ENCODE data around the gene C1orf35.

The C1orf35 gene

DNA sequence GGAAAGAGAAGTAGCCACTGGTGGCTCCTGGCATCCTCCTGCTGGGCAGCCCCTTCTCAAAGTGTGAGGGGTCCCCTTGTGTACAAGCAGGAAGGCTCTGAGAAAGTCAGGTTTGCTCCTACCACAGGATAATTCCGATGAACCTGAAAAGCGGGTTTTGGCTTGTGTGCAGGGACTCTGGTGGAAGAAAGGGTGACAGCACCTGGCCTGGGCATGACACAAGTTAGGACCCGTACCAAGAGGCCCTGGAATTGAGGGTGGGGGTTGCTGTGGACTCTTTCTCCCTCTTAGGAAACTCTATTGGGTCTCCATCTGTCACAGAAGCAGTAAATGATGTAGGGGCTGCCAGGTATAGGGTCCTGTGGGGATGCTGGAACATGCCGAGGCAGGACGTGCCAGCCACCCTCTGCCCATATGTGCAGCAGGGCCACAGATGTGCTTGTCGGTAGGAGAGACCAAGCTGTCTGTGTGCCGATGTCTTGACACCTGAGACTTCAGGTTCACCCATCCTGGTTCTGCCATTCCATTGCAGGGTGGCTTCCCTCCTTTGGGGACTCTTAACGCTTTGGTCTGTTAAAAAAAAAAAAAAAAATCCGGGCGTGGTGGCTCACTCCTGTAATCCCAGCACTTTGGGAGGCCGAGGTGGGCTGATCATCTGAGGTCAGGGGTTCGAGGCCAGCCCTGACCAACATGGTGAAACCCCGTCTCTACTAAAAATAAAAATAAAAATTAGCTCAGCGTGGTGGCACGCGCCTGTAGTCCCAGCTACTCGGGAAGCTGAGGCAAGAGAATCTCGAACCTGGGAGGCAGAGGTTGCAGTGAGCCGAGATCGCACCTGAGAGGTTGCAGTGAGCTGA is 9.8 kb downstream of the C1orf35 start:
- no peak for DNase-seq

DNA sequence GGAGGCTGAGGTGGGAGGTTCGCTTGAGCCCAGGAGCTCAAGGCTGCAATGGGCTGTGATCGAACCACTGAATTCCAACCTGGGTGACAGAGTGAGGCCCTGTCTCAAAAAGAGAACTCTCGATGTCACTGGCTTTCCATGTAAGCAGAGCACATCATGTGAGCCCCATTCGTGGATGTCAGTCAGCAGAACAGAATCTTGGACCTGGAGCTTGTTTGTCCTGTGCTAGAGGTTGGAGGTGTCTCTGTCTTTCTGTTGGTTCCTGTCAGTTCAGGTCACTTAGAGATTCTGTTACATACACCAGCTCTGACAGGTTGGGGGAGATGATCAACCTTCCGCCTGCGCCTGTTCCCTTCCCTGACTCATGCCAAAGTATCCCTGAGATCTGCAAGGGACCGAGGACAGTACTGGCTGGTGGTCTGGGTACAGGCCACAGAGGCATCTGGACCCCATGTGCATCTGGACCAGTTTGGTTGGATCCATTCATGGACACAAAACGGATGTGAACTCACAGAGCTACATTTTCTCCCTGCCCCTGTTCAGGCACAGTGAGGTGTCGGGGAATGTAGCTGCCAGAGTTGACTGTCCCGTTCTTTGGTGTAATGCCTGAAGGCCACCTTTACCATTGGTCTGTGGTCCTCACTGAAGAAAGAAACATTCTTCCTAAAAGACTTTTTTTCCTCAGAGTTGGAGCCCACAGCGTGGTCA is 10.6 kb downstream of the C1orf35 start:
- DNase-seq = no peak

DNA sequence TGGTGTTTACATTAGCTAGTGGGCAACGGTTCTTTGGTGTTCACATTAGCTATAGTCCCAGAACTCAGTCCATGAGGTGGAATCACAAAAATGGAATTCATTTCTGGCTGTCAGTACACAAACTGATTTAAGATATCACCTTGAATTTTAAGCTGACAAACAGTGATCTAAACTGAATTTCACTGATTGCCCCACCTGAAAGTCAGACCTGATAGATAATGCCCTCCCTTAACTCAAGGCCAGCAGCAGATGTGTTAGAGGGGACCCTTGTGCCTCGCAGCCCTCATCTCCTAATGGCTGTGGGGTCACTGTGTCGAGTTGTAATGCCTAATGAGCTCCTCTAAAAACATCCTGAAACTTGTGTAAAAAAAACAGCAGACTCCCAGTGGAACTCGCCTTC is 12.0 kb downstream of the C1orf35 start:
- DNase-seq = no peak

DNA sequence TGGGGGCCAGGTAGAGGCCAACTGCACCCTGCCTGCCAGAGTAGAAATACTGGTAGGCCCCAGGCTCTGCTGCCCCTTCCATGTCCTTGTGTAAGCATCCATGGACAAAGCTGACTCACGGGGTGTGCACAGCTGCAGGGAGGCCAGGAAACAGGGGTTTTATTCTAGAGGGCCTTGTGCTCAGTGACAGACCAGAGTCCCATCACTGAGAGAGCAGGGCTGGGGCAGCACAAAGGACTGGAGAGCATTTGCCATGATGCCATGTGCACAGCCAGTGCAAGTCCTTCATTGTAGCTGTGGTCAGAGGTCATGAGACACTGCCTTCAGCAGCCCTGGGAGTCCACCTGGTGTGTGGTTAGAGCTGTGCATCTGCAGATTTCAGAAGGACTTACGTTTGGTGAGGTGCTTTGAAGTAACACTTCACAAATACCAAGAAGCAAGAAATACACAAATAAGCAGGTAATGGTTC is 12.5 kb downstream of the C1orf35 start:
- DNase-seq = no peak

DNA sequence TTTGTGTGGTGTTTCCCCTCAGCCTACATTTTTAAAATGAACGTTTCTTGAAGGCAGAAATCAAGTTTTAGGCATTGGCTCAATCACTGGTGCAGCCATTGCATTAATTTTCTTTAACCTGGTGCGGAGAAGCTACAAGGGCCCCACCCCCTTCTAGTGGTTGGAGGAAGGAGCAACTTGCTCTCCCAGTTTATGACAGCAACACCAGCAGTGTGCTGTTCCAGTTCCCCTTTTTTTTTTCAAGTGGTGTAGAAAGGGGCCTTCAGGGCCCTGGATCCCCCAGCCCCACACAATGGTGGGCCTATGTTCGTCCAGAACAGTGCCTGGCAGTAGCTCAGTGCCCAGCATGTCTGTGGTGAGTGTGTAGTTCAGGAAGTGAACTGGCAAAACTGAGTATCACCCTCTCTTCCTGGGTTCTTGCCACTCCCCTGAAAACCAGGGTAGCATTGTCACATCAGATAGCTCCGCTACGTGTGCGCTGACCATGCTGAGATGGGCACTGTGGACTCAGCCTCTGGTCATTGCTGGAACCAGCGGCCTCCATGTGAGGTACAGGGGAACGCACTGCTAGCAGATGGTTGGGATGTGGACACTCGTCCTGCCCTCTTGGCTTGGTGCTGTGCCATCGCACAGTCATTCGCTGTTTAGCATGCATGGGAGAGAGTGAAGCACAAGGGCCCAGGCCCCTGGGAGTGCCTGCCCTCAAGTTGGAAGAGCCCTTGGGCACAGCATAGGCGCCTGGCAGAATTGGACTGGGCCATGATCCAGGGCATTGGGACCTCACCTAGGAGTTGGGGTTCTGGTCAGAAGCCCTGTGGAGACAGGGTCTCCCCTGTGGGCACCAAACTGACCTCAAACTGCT is 13.4 kb downstream of the C1orf35 start:
- DNase-seq = no peak

DNA sequence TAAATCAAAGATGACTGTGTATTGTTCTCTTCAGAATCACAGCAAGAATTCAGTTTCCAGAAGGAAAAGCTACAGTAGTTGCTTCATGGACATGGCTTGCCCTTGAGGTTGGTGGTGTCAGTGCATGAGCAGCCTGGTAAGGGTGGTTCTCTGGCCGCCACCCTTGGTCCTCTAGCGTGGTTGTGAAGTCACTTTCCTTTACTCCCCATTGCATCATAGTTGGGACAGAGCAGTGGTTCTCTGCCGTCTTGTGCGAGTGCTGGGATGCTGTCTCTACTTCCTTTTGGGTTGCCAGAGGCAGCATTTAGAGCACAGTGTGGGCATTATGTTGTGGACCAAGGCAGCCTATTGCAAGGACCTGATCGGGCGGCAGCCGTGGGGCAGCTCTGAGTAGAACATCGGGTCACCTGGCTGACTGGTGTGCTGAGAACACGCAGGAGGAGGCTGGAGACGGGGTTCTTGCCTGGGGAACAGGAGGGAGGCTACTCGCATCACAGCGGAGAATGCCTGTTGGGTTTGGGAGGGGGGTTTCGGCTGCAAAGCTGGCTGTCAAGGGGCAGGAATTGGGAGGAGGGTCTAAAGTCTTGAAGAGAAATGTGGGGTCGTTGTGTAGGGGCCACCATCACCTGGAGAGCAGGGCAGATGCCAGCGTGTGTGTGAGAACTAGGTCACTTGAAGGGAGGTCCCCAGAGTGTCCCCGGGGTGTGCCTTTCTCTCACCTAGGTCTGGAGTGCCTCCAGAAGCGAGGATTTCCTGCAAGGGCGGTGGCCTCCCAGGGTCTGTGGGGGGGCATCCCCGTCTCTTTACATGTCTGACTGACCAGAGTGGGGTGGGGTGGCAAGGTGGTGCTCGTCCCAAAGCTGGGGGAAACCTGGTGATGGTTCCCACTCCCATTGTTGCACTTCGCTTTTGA is 14.3 kb downstream of the C1orf35 start:
- no peak for DNase-seq

DNA sequence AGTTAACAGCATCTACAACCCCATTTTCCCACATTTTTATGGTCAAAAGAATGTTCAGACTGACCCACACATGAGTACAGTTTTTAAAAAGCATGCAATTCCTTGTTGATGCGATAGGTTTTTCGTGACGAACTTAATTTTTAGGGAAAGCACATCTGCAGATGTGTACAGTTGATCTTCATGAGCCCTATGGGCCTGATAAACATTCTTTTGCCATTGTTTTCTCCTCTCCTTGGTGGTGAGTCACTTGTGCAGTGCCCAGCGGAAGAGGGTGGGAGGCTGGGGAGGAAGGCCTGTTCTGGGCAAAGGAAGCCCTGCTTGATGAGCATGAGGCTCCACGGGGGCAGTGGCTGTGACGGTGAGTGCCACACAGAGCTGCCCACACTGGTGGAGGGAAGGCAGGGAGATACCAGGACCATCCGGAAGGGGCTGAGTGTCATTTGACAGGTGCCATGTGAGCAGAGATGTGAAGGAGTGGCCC is 15.3 kb downstream of the C1orf35 start:
- no peak for DNase-seq

DNA sequence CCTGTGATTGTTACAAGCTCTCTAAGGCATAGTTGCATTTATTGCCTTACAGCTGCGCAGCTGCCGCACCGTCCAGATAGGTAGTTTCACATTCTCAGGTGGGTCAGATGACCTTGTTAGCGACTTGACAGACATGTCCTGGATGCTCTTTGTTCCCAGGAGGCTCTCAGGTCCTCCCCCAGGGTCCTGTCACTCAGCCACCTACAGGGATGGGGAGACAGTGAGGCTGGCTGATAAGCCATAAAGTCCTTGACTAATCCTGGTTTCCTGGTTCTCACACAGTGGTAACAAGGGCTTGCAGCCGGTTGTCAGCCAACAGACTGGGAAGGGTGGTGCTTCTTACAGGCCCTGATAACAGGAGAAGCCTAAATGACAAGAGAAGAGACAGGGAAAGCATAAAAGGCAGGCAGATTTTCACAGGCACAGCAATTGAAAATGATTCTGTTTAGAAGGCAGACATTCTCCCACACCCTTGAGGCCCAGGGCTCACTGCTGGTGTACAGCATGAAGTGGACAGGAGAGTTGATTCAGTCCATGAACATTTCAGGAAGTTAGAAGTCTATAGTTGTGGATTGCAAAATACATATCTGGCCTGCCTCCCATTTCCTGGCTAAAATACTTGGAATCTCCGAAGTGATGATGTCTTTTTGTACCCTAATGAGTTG is 17.7 kb downstream of the C1orf35 start:
- DNase-seq = no peak

DNA sequence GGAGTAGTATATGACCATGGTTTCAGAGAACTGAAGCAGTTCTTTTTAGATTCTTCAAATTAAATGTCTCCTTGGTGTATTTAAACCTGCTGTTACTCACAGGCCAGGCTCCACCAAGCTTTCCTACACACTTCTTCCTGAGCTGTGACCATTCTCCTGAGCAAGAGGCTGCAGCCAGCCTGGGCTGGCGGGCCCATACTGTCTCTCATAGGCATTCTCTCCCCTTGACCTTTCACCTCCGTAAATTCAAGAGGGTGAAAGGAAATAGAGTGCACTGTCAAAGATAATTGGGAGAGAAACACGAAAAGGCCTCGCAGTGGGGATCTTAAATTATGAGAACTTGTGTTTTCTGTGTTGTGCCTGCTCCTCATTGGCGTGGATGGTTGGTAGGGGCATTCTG is 18.3 kb downstream of the C1orf35 start:
- DNase-seq = no peak

DNA sequence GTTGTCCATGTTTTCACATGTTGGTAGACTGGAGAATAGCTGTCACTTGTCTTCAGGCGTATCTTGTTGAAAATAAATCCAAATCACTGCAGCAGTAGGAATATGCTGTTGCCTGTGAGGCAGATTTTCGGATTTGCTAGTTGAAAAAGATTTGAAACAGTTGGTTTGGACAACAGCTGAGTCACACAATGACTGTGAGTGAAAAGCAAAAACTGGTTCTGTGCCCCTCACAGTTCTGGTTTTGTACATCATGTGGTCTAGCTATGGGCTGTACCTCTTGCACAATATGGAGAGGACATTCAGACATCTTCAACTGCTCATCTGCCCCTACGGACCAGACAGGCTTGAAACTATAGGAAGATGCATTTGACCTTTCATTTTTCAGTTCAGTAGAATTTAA is 18.8 kb downstream of the C1orf35 start:
- no peak for DNase-seq

DNA sequence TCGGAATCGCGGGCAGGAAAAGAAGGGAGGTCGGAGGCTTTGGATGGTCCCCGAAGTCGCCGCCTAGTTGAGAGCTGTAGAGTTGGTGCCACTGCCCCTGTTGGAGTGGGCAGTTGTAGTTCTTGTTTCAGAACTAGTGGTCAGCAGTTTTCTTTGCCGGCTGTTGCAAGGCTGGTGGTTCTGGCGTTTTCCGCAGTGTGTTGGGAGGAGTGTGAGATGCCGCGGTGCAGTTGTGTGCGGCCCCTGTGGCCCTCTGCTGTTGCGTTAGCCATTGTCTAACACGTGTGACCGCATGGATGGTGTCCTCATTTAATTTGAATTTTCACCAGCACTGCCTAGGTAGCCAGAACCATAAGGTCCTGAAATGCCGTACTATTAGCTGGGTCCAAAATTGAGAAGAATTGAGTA is 19.2 kb downstream of the C1orf35 start:
- no peak for DNase-seq

DNA sequence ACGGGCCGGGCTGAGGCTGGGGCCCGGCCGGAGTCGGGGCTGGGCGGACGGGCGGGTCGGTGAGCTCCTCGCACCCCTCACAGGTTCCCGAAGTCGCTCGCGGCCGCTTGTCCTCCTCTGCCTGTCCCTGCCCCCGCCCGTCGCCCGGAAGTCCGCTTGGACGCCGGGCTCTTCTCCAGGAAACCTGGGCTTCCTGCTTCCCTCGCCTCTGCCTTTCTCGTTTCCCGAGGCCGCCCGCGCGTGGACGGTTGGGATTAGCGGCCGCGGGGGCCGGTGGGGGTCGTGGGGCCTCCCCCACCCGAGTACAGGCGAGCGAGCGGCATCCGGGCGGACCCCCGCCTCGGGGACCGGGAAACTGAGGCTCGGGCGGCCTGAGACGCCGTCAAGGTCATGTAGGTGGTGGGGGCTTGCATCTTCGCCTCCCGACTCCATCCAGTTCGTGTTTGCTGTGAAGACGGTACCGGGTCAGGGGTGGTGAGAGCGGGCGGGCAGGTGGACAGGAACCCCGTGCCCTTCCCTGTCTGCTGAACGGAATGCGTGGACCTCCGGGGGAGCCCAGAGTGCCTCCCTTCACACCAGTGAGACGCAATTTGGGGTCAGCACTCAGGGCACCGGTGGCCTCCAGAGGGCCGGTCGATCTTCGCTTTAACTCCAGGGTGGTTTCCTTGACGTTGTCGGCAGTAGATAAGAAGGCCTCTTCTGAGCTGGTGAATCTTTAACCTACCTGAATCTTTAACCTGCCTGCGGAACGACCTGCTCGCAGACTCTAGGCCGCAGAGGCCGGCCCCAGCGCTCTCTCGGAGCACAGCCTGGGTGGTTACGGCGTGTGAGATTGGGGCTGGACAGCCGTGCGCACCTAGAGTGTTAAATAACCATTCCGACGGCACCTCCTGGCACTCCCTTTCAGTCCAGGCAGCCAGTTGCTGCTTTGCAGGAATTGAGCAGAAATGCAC is 19.9 kb downstream of the C1orf35 start:
- DNase-seq = peak in 1 of 4 experiments; percentile 49

DNA sequence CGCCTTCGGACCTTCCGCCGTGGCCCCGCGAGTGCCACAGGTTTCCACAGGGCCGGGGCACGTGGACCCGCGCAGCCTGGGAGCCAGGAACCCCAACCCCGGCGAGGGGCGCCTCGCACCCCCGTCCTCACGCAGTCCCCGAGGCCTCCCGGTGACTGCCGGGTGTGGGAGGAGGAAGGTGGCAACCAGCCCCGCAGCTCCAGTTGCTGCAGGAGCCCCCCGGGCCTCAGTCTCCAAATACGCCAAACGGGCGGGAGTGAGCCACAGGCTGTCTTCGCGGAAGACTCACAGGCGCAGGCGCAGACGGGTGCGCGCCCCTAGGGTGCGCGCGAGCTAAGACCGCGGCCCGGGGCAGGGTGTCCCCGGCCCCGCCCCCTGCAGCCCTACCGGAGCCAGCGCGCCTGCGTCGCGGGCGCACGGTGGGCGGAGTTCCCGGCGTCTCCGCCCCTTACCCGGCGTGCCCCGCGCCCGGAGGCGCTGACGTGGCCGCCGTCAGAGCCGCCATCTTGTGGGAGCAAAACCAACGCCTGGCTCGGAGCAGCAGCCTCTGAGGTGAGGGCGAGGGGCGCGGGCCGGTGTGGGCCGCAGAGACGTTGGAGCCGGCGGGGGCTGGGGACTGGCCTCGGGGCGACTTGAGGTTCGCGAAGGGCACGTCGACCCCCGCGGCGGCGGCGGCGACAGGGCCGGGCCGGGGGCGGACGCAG is 20.8 kb downstream of the C1orf35 start, which contains the start of gene ARF1:
Gene ARF1 (plus strand): TSS at position 495 of the 704 bp plus-strand sequence. CDS start 14,407 bp downstream, outside the sequence.
- peak; percentile 82 to 95 (median 86) for DNase-seq

DNA sequence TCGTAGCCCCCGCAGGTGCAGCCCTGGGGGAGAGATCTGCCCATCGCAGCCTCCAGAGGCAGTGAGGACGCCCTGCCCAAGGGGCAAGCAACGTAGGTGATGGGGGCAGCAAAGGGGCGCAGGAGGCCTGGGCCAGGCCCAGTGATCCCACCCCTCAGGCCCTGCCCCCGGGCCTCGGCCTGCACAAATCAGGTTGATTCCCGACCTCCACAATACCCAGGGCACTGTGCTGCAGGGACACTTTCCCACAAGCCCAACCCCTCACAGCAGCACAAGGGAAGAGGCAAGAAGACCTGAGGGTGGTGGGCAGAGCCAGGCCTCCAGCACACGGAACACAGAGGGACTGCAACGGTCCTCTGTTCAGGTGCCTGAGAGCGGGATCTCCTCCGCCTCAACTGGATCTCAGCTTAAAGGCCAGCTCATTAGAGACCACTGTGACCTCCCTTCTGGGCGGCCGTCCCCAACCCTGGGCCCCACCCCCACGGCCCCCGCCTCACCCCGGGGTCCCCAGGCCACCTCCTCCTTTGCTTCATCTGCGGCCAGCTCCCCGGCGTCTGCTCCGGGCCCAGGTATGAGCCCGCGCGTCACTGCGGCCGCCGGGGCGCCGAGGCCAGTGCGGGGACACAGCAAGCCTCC is 21.4 kb downstream of the C1orf35 start:
- DNase-seq = no peak

DNA sequence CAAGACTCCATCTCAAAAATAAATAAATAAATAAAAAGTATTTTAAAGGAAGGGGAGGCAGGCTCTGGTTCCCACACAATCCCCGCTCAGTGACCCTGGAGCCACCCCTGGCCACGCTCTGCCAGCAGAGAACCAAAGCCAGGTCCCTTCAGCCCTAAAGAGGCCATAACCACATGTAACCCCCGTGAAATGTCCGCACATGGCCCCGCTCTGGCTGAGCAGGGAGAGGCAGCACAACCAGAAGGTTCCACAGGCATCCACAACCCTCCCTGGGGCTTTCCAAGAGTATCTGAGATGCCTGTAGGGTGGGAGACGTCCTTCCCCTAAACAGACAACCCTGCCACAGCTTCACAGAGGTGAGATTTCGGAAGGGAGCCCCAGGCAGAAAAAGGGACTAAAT is 22.0 kb downstream of the C1orf35 start:
- DNase-seq = no peak

DNA sequence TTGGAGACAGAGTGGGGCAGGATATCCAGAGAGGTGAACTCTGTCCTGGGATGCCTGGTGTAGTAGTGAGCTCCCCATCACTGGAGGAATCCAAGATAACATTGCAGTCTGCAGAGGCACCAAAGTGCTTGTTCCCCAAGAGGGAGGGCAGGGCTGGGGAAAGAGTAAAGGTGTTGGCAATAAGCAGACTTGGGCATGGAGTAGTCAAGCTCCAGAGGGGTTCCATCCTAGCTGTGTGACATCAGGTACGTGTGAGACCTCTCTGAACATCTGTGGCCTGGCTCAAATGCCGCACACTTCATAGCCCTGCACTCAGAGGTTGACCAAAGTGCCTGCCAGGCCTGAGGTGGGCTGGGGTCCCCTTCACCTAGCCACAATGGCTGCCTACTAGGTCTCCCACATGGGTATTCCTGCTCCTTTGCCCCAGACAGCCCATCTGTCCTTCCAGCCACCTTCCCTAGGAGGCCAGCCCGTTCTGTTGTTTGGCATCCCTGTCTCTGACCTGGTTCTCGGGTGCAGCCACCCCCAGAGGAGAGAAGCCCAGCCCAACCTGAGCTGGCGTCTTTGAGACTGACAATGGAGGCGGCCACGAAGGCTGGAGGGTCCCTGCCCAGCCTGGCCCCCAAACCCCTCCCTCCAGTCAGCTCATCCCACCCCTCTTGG is 23.4 kb downstream of the C1orf35 start:
- no peak for DNase-seq

DNA sequence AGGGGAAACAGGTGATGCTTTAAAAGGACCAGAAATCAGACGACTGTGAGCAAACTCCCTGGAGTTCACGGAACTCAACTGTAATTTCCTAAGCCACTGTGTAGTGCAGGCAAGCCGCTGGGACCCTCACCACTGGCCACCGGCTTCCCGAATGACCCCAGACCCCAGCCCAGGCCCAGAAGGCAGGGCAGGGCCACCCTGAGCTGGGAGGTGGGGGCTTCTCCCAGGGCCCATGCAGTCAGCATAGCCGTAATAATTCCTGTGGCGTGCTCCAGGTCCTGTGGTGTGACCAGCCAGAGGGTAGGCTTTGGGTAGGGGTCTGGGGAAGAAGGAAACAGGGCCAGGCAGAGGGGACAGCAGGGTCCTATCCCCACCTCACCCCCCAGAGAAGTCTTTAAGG is 24.1 kb downstream of the C1orf35 start:
- no peak for DNase-seq
